ENCODE data around the gene TSPOAP1.

- TF ChIP-seq CTCF (CRISPR knock-in tag; IDR thresholded peaks at IDR 0.05) (no peak), HNRNPK (IDR thresholded peaks at IDR 0.05; ENCODE audit: low read depth, low read length, poor library complexity, severe bottlenecking) (no peak), ZNF335 (CRISPR knock-in tag; IDR thresholded peaks at IDR 0.05) (no peak), KAT2B (IDR thresholded peaks at IDR 0.05; ENCODE audit: borderline replicate concordance, low read depth, low read length) (no peak), ZNF264 (CRISPR knock-in tag; IDR thresholded peaks at IDR 0.05) (no peak), ZNF639 (CRISPR knock-in tag; conservative IDR thresholded peaks at IDR 0.05) (no peak), IKZF1 (IDR thresholded peaks at IDR 0.05) (no peak), ZNF281 (CRISPR knock-in tag; IDR thresholded peaks at IDR 0.05; ENCODE audit: borderline replicate concordance) (no peak), ZZZ3 (CRISPR knock-in tag; IDR thresholded peaks at IDR 0.05; ENCODE audit: borderline replicate concordance) (no peak), TAF1 (CRISPR knock-in tag; IDR thresholded peaks at IDR 0.05) (no peak), FUBP1 (CRISPR knock-in tag; IDR thresholded peaks at IDR 0.05; ENCODE audit: borderline replicate concordance) (no peak), ZNF747 (CRISPR knock-in tag; IDR thresholded peaks at IDR 0.05; ENCODE audit: borderline replicate concordance) (no peak), ZBTB25 (CRISPR knock-in tag; IDR thresholded peaks at IDR 0.05) (no peak), ZKSCAN1 (IDR thresholded peaks at IDR 0.05; ENCODE audit: low read length) (no peak)
Observed at GRCh38 chr17:58300336-58300735, 28.3 kb downstream of the TSPOAP1 start.

All from HepG2 (cell line).